Right kidney (tissue), 1 donor: ENCODE measurements around the gene HUS1.
"Not testable (repeated sequence)": the region's sequence is repeated elsewhere in the genome, so short reads cannot be mapped to it uniquely, and the experiment has no call there.

Experiments used
- DNase-seq: peaks from one replicate; pipeline ENCODE4 v3.0.0-alpha.2; 2016

The HUS1 gene

DNA sequence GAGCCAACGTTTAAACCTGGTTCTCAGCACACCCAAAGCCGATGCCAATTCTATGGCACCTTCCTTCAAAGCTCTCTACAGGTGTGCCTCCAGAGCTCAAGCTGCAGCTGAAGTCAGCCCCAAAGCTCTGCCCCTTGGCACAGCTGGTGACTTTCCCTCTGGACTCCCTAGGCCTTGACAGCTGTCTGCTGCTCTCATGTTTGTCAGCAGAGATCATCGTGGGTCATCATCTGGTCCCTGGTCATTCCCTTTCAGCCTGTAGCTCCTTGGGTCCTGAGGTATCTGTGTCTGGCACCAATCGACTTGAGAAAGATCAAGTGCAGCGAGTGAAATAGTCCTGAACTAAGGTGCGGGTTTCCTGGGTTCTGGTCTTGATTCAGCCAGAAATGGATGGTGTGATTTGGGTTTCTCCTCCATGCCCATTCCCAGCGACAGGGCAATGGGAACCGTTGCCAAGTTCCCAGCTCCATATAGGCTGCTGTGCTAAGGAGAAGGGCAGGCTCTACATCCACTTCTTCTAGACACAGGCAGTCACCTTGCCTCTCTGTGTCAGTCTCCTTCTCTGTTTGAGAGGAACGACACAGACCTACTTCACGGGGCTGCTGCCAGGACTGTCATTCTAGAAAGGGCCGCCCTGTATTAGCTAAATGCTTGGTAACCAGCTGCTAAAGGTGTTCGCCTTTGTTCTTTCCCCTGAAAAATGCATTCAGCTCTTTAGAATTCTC is 34.7 kb downstream of the HUS1 start:
- DNase-seq: no peak

DNA sequence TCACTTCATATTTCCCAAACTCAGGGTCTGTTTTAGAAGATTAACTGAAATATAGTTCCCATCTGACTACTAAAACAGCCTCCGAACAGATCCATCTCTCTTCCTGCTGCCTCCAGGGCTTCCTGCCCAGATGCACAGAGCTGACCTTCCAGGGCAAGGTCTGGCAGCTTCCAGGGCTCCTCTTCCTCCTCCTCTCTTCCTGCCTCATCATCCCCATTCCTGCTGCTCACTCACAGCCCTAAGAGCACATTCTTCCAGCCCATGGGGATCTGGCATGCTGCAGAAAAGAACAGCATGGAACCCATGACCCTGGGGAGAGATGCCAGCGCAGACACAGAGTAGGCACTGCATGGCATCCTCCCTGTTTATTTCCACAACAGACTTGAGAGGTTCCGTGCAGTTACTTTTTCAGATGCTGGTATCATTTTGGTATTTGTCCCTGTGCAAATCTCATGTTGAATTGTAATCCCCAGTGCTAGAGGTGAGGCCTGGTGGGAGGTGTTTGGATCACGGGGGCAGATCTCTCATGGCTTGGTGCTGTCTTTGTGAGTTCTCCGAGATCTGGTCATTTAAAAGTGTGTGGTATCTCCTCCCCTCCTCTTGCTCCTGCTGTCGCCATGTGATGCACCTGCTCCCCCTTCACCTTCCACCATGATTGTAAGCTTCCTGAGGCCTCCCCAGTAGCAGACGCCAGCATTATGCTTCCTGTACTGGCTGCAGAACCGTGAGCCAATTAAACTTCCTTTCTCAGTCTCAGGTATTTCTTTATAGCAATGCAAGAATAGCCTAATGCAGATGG is 35.5 kb downstream of the HUS1 start:
- no peak for DNase-seq

DNA sequence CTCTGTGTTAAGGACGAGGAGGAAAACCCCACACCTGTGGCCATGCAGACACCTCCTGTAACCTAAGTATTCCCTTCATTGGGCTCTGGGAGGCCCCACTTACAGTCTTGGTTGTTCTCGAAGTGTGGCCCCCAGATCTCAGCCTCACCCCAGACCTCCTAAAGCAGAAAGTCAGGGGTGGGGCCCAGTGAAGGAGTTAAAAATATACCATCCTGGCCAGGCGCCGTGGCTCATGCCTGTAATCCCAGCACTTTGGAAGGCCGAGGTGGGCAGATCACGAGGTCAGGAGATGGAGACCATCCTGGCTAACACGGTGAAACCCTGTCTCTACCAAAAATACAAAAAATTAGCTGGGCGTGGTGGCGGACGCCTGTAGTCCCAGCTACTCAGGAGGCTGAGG is 36.8 kb downstream of the HUS1 start:
- not testable (repeated sequence) for DNase-seq

DNA sequence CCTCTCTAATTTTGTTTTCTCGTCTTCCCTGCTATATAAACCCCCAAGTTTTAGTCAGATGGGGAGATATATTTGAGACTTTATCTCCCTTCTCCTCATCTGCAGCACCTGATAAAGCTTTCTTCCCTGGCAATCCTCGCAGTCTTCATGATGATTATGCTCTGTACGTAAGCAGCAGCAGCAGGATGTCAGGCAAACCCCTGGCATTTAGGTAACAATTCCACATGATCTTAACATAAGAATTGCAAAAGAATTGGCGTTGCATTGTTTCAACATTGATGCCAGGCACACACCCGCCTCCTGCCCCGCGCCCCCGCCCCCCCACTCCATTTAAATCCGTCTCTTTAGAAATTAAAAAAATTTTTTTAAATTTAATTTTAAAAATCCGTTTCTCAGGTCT is 37.3 kb downstream of the HUS1 start:
- no peak for DNase-seq

DNA sequence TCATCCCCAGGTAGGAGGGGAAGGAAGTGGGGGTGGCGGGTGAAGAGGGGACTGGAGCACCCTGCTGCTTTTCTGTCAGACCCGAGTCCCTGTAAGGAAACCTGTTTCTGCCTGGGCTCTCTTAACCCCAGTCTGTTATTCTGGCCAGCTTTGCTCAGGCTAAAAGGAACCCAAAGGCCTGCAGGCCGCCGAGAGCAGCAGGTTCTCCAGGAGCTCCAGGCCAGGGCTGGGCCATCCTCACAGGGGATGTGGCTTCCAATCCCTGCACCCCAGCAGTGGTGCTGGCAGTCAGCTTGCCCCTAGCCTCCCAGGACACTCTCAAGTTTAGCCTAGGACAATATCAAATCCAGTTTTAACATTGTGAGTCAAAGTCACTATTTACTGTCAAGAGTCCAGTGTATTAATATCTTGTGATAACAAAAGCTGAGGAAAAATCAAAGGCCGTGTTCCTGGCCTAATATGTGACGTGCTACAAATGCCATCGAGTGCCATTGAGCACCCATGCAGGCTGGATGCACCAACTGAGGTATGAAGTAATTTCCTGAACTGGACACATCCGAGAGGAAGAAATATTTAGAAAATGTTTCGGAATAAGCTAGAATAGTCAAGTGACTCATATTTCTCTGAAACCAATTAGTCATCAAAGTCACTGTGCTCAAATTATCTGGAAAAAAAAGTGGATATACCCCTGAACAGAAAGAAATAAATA is 38.1 kb downstream of the HUS1 start:
- no peak for DNase-seq

DNA sequence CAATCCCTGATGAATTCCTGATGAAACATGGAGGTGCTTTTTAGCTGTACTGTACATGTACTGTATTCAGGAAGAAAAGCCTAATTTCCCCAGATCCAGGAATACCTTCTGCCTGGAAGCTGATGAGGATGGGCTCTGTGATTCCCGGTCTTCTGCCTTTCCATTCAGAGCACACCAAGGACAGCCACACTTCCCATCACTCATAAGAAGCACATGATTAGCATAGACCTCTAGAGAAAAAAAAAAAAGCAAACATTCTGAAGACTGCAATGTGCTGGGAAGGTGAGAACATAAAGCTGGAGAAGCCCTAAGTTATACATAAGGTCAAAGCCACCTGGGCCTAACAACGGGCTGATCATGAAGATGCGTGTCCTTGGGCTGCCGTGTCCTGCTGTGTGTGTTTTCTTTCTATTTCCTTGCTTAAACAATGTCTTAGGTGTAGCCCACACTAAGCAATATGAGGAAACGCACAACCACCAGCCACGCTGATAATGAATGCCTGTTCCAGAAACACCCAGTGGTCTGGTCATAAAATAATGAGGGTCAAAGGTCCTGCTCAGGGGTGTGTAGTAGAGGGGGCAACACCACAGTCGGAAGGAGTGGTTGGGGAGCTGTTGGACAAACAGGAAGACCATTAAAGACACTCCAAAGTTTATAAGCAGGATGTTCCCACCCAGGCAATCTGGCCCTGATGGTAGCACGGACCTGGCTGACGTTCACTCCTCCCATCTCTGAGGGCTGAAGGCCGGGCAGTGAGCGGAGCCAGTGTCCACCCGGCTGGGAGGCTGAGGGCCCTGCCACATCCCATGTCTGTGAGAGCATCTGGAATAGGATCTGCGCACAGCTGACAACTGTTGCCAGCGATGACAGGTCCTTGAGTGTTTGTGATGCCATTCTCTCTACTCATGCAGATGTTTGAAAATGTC is 39.1 kb downstream of the HUS1 start:
- no peak for DNase-seq

DNA sequence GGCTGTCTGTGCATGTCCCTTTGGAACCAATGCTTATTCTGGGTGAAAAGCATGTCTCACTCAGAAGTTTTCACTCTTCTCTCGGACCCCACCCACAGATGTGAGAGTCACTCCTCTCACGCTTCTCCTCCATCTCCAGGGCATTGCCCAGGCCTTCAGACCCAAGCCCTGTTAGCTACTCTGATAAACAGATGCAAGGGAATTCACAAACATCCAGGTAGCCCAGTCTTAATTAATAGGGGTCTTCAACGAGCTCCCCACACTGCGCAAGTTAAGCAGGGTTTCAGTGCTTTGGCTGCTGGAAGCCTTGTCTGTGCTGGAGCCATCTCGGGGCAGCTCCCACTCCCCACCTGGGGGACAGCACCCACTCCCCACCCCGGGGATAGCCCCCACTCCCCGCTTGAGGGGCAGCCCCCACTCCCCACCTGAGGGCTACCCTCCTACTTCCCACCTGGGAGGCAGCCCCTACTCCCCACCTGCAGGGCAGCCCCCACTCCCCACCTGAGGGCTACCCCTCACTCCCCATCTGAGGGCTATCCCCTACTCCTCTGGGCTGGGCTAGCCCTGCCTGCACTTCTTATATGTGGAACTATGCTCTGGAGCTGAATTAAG is 39.9 kb downstream of the HUS1 start:
- DNase-seq: no peak

DNA sequence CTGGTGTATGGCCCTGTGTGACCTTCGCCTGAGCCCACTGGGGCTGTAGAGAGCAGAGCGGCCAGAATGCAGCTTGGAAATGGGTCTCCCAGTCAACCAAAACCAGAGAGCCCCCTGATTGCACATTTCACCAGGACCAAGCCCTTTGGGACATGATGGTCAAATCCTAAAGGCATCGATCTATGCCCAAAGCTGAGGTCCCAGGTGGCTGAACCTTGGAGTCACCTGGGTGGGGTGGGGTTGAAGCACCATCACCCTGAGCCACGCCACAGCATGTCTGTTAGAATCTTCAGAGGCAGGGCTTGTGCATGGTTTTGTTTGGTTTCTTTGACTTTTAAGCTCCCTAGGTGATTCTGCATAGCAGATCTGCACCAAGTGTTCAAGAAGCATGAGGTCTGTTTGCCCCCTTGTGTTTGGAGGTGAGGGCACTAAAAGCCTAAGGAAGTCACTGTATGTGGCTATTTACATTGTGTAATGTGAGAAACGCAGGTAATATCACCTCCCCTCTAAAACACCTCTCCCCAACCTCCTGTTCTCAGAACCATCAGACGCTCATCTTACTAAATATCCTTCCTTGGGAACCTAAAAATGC is 40.7 kb downstream of the HUS1 start:
- no peak for DNase-seq

DNA sequence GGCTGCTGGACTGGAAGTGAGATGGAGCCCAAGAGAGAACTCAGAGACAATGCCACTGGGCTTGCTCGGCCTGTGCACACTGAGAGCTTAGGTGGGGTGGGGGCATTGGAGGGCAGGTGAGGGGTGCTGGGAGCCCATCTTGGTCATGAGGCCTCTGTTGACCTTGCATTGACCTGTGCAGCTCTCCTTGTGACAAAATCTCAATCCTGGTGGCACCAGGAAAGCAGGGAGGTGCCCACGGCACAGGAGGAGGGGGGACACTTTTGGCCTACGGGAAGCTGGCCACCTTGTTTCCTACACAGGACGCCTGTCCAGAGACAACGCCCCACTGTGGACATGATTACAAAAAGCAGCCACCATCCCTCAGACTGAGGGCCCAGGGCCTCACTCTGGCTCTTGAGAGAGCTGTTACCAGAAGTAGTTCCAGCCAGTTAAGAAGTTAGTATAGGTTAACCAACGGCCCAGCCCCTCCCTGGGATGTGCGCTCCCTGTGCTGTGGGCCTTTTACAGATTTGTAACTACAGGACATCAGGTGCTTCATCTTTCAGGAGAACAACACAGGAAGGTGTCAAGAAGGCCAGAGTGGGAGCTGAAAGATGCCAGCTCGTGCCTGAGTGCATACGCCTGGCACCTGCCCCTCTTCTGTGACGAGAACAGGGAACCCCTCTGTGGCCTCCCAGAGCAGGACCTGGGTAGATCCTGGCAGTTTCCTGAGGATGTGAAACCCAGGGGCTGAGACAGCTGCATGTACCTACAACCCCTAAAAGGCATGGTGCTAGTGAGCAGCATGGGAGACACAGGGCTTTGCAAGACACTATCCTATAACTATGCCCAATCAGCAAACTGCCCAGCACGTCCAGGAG is 41.5 kb downstream of the HUS1 start:
- DNase-seq: no peak

DNA sequence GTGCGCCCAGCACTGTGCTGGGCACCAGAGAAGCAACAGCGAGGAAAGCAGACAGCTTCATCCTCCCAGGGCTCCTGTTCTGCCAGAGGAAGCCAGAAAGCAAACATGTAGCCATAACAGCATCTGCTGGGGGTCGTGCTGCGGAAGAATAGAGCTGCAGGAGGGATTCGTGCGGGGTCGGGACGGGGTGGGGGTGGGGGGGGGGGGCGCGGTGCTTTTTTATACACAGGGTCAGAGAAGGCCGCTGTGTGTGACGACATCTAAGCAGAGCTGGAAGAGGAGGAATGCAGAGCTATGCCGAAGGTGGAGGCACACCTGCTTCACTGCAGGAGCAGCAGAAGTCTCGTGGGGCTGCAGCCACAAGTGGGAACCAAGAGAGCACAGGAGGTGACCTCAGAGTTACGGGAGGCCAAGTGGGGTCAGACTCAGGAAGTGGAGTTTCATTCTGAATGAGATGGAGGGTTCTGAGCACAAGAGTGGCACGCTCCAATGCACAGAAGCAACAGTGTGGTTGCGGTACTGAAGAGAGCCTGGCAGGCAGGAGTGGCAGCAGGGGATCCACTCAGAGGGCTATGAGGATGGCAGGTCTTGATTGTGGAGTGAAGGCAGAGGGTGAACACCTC is 42.2 kb downstream of the HUS1 start:
- no peak for DNase-seq

DNA sequence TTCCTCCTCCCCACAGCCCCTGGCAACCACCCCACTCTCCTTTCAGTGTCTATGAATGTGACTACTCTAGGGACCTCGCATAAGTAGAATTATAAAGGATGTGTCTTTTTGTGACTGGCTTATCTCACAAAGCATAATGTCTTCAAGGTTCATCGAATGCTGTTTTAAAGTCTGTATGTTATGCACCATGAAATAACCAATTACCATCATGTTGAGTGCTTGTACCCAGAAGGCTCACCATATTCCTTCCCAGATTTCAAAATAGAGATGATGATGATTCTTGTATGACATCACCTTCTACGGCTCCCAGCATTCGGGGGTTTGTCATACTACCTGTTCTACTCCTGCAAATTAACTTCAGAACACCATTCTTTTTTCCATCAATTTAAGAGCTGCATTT is 43.1 kb downstream of the HUS1 start:
- DNase-seq: no peak

DNA sequence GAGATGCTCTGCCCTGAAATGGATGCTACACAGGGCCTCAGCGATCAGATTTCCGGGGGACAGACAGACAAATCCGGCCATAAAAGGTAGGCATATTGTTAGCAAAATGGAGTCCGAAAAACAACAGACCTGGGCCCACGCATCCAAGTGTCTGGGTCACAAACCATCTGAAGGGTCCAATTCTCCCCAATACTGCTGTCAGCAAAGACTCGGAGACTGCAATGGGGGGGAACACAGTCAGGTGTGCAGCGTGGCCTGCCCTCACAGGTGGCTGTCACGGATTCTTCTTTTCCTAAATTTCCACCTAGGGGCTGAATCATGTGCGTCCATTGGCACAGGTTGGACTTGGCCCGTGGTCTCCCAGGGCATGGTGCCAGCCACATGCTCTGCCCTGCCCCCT is 44.1 kb downstream of the HUS1 start:
- no peak for DNase-seq

DNA sequence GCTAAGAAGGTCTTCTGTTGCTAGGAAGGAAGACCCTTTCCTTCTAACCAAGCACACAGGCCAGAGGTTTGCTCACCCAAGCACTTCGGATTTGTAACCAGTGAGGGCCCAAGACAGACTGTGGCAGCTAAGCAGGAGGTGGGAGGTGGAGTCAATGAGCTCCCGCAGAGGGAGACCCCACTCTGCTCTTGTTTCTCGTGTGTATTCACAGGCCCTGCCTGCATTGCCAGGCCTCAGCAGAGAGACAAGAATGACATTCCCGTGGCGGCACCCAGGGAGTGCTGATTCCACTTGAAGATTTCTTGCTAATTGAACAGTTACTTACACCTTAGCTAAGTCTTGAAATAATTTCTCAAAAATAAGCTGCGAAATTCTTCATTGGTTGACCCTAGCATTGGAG is 44.6 kb downstream of the HUS1 start:
- DNase-seq: no peak

DNA sequence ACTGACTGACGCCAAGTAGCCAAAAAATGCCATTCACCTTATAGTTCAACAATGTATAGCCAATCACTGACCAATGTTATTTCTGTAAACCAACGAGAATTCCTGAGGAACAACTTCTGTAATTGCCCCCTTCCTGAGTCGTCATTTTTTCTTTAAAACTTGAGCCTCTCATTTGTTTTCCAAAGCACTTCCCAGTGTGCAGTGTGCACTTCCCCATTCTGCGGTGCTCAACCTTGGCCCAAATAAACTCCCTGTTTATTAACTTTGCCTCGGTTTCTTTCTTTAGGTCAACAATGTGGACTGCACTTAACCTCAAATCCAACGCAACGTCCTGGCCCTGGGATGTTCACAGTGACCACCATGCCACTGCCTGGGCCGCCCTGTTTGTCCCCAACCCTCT is 46.2 kb downstream of the HUS1 start:
- DNase-seq: no peak

DNA sequence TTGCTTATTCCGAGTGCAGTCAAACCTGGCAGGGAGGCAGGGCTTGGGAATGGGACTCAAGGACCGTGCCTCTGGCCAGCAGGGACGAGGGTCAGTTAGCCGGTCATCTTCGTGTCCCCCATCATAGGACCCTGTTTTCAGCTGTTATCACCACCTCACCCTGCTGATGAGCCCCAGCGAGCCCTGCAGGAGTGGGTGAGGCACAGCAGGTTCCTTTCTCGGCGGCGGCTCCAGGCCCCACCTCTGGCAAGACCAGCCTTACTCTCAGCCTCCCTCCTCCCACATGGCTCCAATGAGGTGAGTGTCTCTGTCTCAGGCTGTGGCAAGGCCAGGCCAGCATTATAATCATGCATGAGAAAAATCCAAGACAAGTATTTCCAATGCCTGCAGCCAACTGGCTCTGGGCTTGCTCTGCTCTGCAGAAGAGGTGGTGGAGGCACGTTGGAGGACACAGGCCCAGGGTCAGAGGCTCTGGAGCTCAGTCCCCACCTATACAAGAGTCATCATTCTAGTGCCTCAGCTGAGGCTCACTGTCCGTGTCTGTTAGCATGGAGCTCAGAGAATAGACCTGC is 46.9 kb downstream of the HUS1 start:
- no peak for DNase-seq

DNA sequence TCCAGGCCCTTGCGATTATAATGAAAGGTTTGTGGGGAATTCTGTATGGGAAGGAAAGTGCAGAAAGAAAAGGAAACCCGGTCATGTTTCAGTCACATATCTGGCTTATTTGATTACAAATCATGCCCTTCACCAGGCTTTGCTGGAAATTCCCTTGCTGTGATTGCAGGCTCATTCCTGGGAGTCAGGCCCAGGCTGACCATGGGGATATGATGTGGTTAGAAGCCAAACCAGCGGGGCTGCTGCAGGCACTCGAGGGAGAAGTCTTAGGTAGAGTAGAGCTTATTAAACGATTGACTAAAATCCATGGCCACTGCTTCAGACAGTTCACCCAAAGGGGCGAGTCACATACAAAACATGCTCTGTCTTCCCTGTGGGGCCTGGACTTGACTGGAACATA is 47.4 kb downstream of the HUS1 start:
- no peak for DNase-seq

DNA sequence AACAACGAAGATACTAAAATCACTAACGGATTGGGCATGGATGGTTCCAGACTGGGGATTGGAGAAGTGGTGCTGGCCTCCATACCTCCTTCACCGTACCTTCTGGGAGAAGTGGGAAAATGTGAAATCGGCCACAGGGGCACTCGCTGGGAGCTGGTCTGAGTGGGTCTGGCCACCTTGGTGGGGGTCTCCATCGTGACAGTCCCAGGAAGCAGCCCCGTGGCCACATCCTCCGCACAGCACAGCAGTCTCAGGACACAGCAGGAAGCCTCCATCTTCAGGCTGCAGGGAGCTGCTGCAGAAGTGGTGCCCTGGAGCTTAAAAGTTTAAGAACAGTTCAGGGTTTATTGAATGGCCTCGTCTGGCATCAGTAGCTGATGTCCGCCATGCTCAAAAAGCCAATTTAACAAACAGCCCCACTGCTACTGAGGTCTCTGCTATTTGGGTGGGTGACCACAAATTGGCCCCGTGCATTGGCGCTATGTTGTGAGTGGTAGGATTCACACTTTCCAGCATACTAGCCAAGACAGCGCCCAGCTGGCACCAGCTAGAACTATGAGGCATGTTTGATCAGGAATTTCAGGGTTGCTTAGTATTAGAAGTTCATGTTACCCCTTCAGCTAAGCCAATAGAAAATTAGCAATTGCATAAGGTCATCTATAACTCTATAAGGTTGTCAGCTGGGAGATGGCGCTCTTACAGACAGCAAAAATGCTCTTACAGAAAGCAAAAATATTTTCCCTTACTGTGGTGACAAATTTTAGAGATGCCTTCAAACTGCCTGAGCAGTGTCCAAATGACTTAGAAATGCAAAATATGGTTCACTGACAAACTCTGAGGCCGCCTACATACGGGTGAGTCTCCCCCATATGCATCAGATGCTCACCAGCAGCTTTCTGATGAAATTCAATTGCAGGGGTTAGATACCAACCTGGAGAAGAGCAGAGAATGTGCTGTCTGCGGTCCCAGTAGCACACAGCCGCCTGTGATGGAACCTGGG is 48.1 kb downstream of the HUS1 start:
- no peak for DNase-seq

DNA sequence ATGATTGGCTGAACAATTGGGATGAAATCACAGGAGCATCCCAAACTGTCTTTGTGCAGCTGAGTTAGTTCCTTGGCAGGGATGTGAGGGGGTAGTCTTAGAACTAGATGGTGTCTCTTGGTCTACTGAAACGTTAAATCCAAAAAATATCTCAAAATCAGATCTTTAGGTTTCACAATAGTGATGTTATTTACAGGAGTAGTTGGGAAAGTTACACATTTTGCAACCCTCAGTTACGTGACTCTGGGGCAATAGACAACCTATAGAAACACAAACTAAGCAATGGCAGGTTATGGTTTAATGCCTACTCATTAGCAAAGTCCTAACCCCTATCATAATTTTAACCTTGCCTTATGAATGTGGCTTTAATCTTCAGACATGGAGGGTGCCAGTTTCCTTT is 55.1 kb downstream of the HUS1 start:
- no peak for DNase-seq
